Measurements from ENCODE around the gene AOPEP.

AOPEP gene

DNA sequence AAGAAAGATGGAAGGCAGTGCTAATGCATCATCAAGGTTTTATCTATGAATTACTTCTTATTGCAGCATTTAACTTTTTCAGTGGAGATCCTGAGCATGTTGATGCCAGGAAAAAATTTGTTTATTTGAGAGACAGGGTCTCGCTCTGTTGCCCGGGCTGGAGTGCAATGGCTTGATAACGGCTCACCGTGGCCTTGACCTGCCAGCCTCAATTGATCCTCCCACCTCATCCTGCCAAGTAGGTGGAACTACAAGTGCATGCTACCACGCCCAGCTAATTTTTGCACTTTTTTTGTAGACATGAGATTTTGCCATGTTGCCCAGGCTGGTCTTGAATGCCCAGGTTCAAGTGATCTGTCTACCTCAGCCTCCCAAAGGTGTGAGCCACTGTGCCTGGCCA lies 47.2 kb downstream of the AOPEP start:
- no peak overlapping the region for H3K4me3 ChIP-seq (ENCODE audit: insufficient read depth, low read depth, low read length)
- H3K9me3 ChIP-seq (ENCODE audit: control insufficient read depth, low read length) = no peaks in the 10 kb centered on the region
- WGBS, 2 experiments = 94 to 97% methylated on average over 5 of the region's 5 CpGs
- no peak overlapping the region for H3K27ac ChIP-seq (ENCODE audit: insufficient read depth, low read depth, low read length, poor library complexity, severe bottlenecking)
- peaks cover 10% of the 10 kb centered on the region for H3K4me1 ChIP-seq (ENCODE audit: control insufficient read depth, insufficient read depth, low read length)
- H3K27me3 ChIP-seq (ENCODE audit: control insufficient read depth, insufficient read depth, low read length, poor library complexity, severe bottlenecking) = no peaks in the 10 kb centered on the region
- H3K36me3 ChIP-seq (ENCODE audit: control insufficient read depth, insufficient read depth, low read length) = no peaks in the 10 kb centered on the region

GRCh38 chr9:94778013-94778412 lies 51.5 kb downstream of the AOPEP start:
- 82 to 100% methylated on average over 2 to 4 of the region's 4 CpGs for WGBS, 2 experiments
- peaks cover under 1% of the 10 kb centered on the region for H3K4me1 ChIP-seq (ENCODE audit: control insufficient read depth, insufficient read depth, low read length)
- H3K9me3 ChIP-seq (ENCODE audit: control insufficient read depth, low read length) = no peaks in the 10 kb centered on the region
- no peaks in the 10 kb centered on the region for H3K27me3 ChIP-seq (ENCODE audit: control insufficient read depth, insufficient read depth, low read length, poor library complexity, severe bottlenecking)
- no peak overlapping the region for H3K27ac ChIP-seq (ENCODE audit: insufficient read depth, low read depth, low read length, poor library complexity, severe bottlenecking)
- no peak overlapping the region for H3K4me3 ChIP-seq (ENCODE audit: insufficient read depth, low read depth, low read length)
- no peaks in the 10 kb centered on the region for H3K36me3 ChIP-seq (ENCODE audit: control insufficient read depth, insufficient read depth, low read length)

DNA sequence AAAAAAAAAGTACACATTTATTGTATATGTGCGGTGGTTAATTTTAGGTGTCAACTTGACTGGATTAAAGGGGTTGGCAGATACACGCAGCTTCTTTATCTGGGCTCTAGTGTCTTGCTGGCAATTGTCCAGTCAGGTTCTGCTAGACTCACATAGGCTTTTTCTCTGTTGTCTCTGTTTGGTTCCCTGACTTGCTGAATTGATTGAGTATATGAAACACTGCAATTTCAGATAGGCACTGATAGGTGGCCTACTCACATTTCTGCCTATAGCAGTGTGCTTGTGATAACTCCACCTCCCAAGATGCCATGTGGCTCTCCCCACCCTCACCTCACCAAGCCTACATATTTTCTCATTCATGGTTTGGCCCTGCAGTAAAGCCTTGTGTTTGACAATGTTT lies 52.5 kb downstream of the AOPEP start:
- Histone ChIP-seq H3K4me3 (ENCODE audit: insufficient read depth, low read depth, low read length) (no peak overlapping the region), H3K36me3 (ENCODE audit: control insufficient read depth, insufficient read depth, low read length) (no peaks in the 10 kb centered on the region), H3K9me3 (ENCODE audit: control insufficient read depth, low read length) (no peaks in the 10 kb centered on the region), H3K27ac (ENCODE audit: insufficient read depth, low read depth, low read length, poor library complexity, severe bottlenecking) (no peak overlapping the region), H3K27me3 (ENCODE audit: control insufficient read depth, insufficient read depth, low read length, poor library complexity, severe bottlenecking) (no peaks in the 10 kb centered on the region), H3K4me1 (ENCODE audit: control insufficient read depth, insufficient read depth, low read length) (no peaks in the 10 kb centered on the region)
- 93 to 98% methylated on average over 2 of the region's 2 CpGs for WGBS, 2 experiments

DNA sequence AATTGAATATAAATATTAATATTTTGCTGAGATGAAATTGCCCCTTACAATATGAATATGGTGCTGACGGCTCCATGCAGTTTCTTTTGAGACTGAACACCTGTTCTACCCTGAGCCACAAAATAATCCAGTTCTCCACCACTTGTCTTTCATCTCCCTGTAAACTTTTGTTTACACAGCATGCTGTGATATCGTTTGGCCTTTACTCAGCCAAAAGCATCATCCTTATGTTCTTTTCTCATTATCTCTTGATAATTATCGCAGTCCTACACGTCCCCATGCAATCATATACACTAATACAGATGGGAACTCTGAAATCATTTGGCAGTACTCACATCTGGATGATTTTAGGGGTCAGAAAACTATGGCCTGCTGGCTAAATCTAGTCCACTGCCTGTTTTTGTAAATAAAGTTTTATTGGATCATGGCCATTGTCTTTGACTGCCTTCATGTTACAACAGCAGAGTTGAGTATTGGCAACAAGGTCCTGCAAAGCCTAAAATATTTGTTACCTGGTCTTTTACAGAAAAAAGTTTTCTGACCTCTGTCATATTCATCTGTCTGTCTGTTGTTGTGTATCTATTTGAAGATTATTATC lies 53.3 kb downstream of the AOPEP start:
- no peaks in the 10 kb centered on the region for H3K9me3 ChIP-seq (ENCODE audit: control insufficient read depth, low read length)
- no peak overlapping the region for H3K4me3 ChIP-seq (ENCODE audit: insufficient read depth, low read depth, low read length)
- no peaks in the 10 kb centered on the region for H3K36me3 ChIP-seq (ENCODE audit: control insufficient read depth, insufficient read depth, low read length)
- no peaks in the 10 kb centered on the region for H3K27me3 ChIP-seq (ENCODE audit: control insufficient read depth, insufficient read depth, low read length, poor library complexity, severe bottlenecking)
- H3K4me1 ChIP-seq (ENCODE audit: control insufficient read depth, insufficient read depth, low read length) = no peaks in the 10 kb centered on the region
- 91 to 93% methylated on average over 4 of the region's 4 CpGs for WGBS, 2 experiments
- no peak overlapping the region for H3K27ac ChIP-seq (ENCODE audit: insufficient read depth, low read depth, low read length, poor library complexity, severe bottlenecking)

DNA sequence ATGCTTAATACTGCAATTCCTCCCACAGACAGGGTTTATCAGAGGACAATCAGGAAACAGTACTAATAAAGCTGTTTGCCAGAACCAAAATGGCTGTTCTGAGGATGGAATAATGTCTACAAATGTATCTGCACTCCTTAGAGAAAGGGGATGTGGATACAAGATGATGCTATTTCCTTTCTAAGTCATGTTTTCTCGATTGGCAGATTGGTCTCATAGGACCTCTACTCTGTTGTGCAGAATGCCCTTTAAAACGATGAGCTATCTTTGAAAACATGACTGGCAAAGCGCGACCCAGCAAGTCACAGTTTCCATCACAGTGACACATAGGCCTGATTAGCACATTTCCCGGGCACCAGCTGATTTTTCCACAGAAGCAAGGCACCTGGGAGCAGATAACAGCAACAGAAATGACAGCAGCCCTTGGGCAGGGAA lies 54.0 kb downstream of the AOPEP start:
- Histone ChIP-seq H3K4me3 (ENCODE audit: insufficient read depth, low read depth, low read length) (no peak overlapping the region), H3K27ac (ENCODE audit: insufficient read depth, low read depth, low read length, poor library complexity, severe bottlenecking) (no peak overlapping the region), H3K27me3 (ENCODE audit: control insufficient read depth, insufficient read depth, low read length, poor library complexity, severe bottlenecking) (no peaks in the 10 kb centered on the region), H3K4me1 (ENCODE audit: control insufficient read depth, insufficient read depth, low read length) (no peaks in the 10 kb centered on the region), H3K36me3 (ENCODE audit: control insufficient read depth, insufficient read depth, low read length) (no peaks in the 10 kb centered on the region), H3K9me3 (ENCODE audit: control insufficient read depth, low read length) (no peaks in the 10 kb centered on the region)
- WGBS, 2 experiments = 90 to 93% methylated on average over 5 of the region's 5 CpGs

- Histone ChIP-seq H3K9me3 (ENCODE audit: control insufficient read depth, low read length) (no peaks in the 10 kb centered on the region), H3K4me3 (ENCODE audit: insufficient read depth, low read depth, low read length) (no peak overlapping the region), H3K27me3 (ENCODE audit: control insufficient read depth, insufficient read depth, low read length, poor library complexity, severe bottlenecking) (no peaks in the 10 kb centered on the region), H3K36me3 (ENCODE audit: control insufficient read depth, insufficient read depth, low read length) (no peaks in the 10 kb centered on the region), H3K27ac (ENCODE audit: insufficient read depth, low read depth, low read length, poor library complexity, severe bottlenecking) (no peak overlapping the region), H3K4me1 (ENCODE audit: control insufficient read depth, insufficient read depth, low read length) (no peaks in the 10 kb centered on the region)
- 95 to 96% methylated on average over 6 of the region's 6 CpGs for WGBS, 2 experiments
Observed at GRCh38 chr9:94782355-94783101, 56.0 kb downstream of the AOPEP start.

DNA sequence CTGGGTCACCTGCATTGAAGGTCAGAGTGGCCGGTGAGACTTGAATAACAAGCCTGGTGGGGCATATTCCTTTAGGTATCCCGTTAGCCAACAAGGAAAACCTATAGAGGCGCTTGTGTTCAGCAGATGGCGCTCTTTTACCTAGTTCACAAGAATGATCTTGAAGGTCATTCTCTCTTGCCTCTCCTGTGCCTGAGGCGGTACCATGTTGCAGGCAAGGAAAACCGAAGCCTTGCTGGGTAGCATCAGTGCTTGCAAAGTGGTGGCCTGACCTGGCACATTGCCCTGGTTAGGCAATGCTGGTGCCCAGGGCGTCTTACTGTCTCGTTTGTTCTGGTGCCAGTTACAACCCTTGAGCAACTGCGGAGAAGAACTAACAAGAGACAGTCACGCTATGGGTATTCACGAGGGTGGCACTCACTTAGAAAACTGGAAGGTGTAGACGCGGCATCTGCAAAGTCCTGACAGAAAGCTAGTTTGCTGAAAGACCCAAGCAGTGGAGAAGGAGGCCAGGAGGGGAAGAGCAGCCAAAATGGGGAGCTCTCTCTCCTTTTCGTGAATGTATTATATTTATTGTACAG lies 56.7 kb downstream of the AOPEP start:
- 61 to 64% methylated on average over 13 of the region's 14 CpGs for WGBS, 2 experiments
- H3K27ac ChIP-seq (ENCODE audit: insufficient read depth, low read depth, low read length, poor library complexity, severe bottlenecking) = no peak overlapping the region
- no peaks in the 10 kb centered on the region for H3K27me3 ChIP-seq (ENCODE audit: control insufficient read depth, insufficient read depth, low read length, poor library complexity, severe bottlenecking)
- no peak overlapping the region for H3K4me3 ChIP-seq (ENCODE audit: insufficient read depth, low read depth, low read length)
- no peaks in the 10 kb centered on the region for H3K36me3 ChIP-seq (ENCODE audit: control insufficient read depth, insufficient read depth, low read length)
- no peaks in the 10 kb centered on the region for H3K9me3 ChIP-seq (ENCODE audit: control insufficient read depth, low read length)
- H3K4me1 ChIP-seq (ENCODE audit: control insufficient read depth, insufficient read depth, low read length) = no peaks in the 10 kb centered on the region

- no peak overlapping the region for H3K27ac ChIP-seq (ENCODE audit: insufficient read depth, low read depth, low read length, poor library complexity, severe bottlenecking)
- no peak overlapping the region for H3K4me3 ChIP-seq (ENCODE audit: insufficient read depth, low read depth, low read length)
- no peaks in the 10 kb centered on the region for H3K4me1 ChIP-seq (ENCODE audit: control insufficient read depth, insufficient read depth, low read length)
- no peaks in the 10 kb centered on the region for H3K36me3 ChIP-seq (ENCODE audit: control insufficient read depth, insufficient read depth, low read length)
- no peaks in the 10 kb centered on the region for H3K9me3 ChIP-seq (ENCODE audit: control insufficient read depth, low read length)
- 97 to 99% methylated on average over 2 of the region's 2 CpGs for WGBS, 2 experiments
- no peaks in the 10 kb centered on the region for H3K27me3 ChIP-seq (ENCODE audit: control insufficient read depth, insufficient read depth, low read length, poor library complexity, severe bottlenecking)
Observed at GRCh38 chr9:94783928-94784327, 57.4 kb downstream of the AOPEP start.

- no peak overlapping the region for H3K27ac ChIP-seq (ENCODE audit: insufficient read depth, low read depth, low read length, poor library complexity, severe bottlenecking)
- 83 to 84% methylated on average over 10 of the region's 10 CpGs for WGBS, 2 experiments
- H3K27me3 ChIP-seq (ENCODE audit: control insufficient read depth, insufficient read depth, low read length, poor library complexity, severe bottlenecking) = no peaks in the 10 kb centered on the region
- no peaks in the 10 kb centered on the region for H3K9me3 ChIP-seq (ENCODE audit: control insufficient read depth, low read length)
- H3K4me3 ChIP-seq (ENCODE audit: insufficient read depth, low read depth, low read length) = no peak overlapping the region
- no peaks in the 10 kb centered on the region for H3K4me1 ChIP-seq (ENCODE audit: control insufficient read depth, insufficient read depth, low read length)
- no peaks in the 10 kb centered on the region for H3K36me3 ChIP-seq (ENCODE audit: control insufficient read depth, insufficient read depth, low read length)
Observed at GRCh38 chr9:94785215-94786169, 59.0 kb downstream of the AOPEP start.

GRCh38 chr9:94786586-94786985 lies 60.1 kb downstream of the AOPEP start:
- H3K27ac ChIP-seq (ENCODE audit: insufficient read depth, low read depth, low read length, poor library complexity, severe bottlenecking) = no peak overlapping the region
- 94 to 97% methylated on average over 3 of the region's 3 CpGs for WGBS, 2 experiments

More at GRCh38 chr9:94786586-94786985, 60.1 kb downstream of the AOPEP start:
- H3K27me3 ChIP-seq (ENCODE audit: control insufficient read depth, insufficient read depth, low read length, poor library complexity, severe bottlenecking) = no peaks in the 10 kb centered on the region
- no peak overlapping the region for H3K4me3 ChIP-seq (ENCODE audit: insufficient read depth, low read depth, low read length)
- no peaks in the 10 kb centered on the region for H3K4me1 ChIP-seq (ENCODE audit: control insufficient read depth, insufficient read depth, low read length)
- H3K9me3 ChIP-seq (ENCODE audit: control insufficient read depth, low read length) = no peaks in the 10 kb centered on the region
- H3K36me3 ChIP-seq (ENCODE audit: control insufficient read depth, insufficient read depth, low read length) = no peaks in the 10 kb centered on the region
